IPS-18c (cell line): Measurements from ENCODE around the gene CABP4.
"Not testable (repeated sequence)": the region's sequence is repeated elsewhere in the genome, so short reads cannot be mapped to it uniquely, and the experiment has no call there.

Source experiments
- H3K4me3 ChIP-seq: 2 replicates; pipeline ENCODE4 v1.7.0; 2013; ENCODE audit warnings: low read depth, mild to moderate bottlenecking, low read length, moderate library complexity; ENCODE audit not compliant: insufficient read depth
- H3K9me3 ChIP-seq: one replicate; pipeline ENCODE4 v1.6.1; 2013; ENCODE audit warnings: mild to moderate bottlenecking, low read length, moderate library complexity; ENCODE audit not compliant: control insufficient read depth, insufficient read depth

The CABP4 gene

GRCh38 chr11:67416416-67417335, 38.5 kb upstream of the CABP4 start:
- peaks cover under 1% of the 10 kb centered on the region for H3K9me3 ChIP-seq
- no peak overlapping the region for H3K4me3 ChIP-seq

- peaks cover 2% of the 10 kb centered on the region for H3K9me3 ChIP-seq
Observed at GRCh38 chr11:67417425-67417824, 37.7 kb upstream of the CABP4 start.

GRCh38 chr11:67418476-67419281, 36.5 kb upstream of the CABP4 start:
- H3K9me3 ChIP-seq, result peaks cover 5% of the 10 kb centered on the region

More at GRCh38 chr11:67417425-67417824, 37.7 kb upstream of the CABP4 start:
- no peak overlapping the region for H3K4me3 ChIP-seq

GRCh38 chr11:67419325-67420049, 35.7 kb upstream of the CABP4 start:
- H3K4me3 ChIP-seq, result no peak overlapping the region
- peaks cover 5% of the 10 kb centered on the region for H3K9me3 ChIP-seq

More at GRCh38 chr11:67418476-67419281, 36.5 kb upstream of the CABP4 start:
- H3K4me3 ChIP-seq, result no peak overlapping the region

- Histone ChIP-seq H3K4me3 (peak overlapping the region; percentile 64; the same call in 1 of the 2 replicates), H3K9me3 (peaks cover 5% of the 10 kb centered on the region)
Observed at GRCh38 chr11:67420147-67420645, 35.0 kb upstream of the CABP4 start.

- H3K4me3 ChIP-seq, result peak overlapping the region; percentile 64
- peaks cover 5% of the 10 kb centered on the region for H3K9me3 ChIP-seq
Observed at GRCh38 chr11:67420646-67421429, 34.3 kb upstream of the CABP4 start.

- peaks cover 5% of the 10 kb centered on the region for H3K9me3 ChIP-seq
- H3K4me3 ChIP-seq, result no peak overlapping the region
Observed at GRCh38 chr11:67421430-67422031, 33.6 kb upstream of the CABP4 start.

GRCh38 chr11:67422891-67423290, 32.3 kb upstream of the CABP4 start:
- H3K4me3 ChIP-seq, result no peak overlapping the region

GRCh38 chr11:67423466-67423865, 31.7 kb upstream of the CABP4 start:
- Histone ChIP-seq H3K4me3 (no peak overlapping the region), H3K9me3 (peaks cover 5% of the 10 kb centered on the region)

More at GRCh38 chr11:67422891-67423290, 32.3 kb upstream of the CABP4 start:
- H3K9me3 ChIP-seq, result peaks cover 5% of the 10 kb centered on the region

- no peak overlapping the region for H3K4me3 ChIP-seq
- peaks cover 5% of the 10 kb centered on the region for H3K9me3 ChIP-seq
Observed at GRCh38 chr11:67423891-67424613, 31.1 kb upstream of the CABP4 start.

GRCh38 chr11:67427364-67427859, 27.7 kb upstream of the CABP4 start:
- not testable (repeated sequence) for H3K9me3 ChIP-seq
- H3K4me3 ChIP-seq, result peak overlapping the region; percentile 96; the same call in 1 of the 2 replicates

GRCh38 chr11:67428052-67429001, 26.8 kb upstream of the CABP4 start, which contains the start of gene RPS6KB2:
RPS6KB2 (plus strand) TSS chr11:67428494; CDS start chr11:67428546, 52 bp downstream.
- Histone ChIP-seq H3K4me3 (peak within 1 kb of the TSS; percentile 96), H3K9me3 (no peaks in the 10 kb centered on the region)

GRCh38 chr11:67429038-67429668, 26.0 kb upstream of the CABP4 start:
- H3K4me3 ChIP-seq, result peak overlapping the region; percentile 96

GRCh38 chr11:67429722-67430121, 25.4 kb upstream of the CABP4 start:
- Histone ChIP-seq H3K4me3 (no peak overlapping the region), H3K9me3 (no peaks in the 10 kb centered on the region)

More at GRCh38 chr11:67429038-67429668, 26.0 kb upstream of the CABP4 start:
- no peaks in the 10 kb centered on the region for H3K9me3 ChIP-seq
